Measurements from ENCODE around the gene AS3MT. TPM values are rescaled to one million over a fixed set of nuclear protein-coding genes. Genes with fewer than 3 reads are reported as not detected.

The AS3MT gene
- total and polyA plus RNA-seq, 9 donors = 1.5 to 32.8 (median 5.3) TPM

- H3K27me3 ChIP-seq = no peaks in the 10 kb centered on the region
- H3K27ac ChIP-seq = no peak overlapping the region
- no peaks in the 10 kb centered on the region for H3K36me3 ChIP-seq
- peaks cover 4% of the 10 kb centered on the region for H3K4me1 ChIP-seq (ENCODE audit: insufficient read depth)
- H3K9me3 ChIP-seq = no peaks in the 10 kb centered on the region
- no peak for TF ChIP-seq POLR2A (IDR thresholded peaks at IDR 0.05)
- TF ChIP-seq EP300 (IDR thresholded peaks at IDR 0.05) = no peak
- TF ChIP-seq CTCF (IDR thresholded peaks at IDR 0.05) = no peak
- WGBS, 3 donors = 81 to 93% (median 91%) methylated on average over 3 of the region's 3 CpGs
- H3K4me3 ChIP-seq = no peak overlapping the region
- intact Hi-C loops (cut with DNase I) = no loop called here
- no peak for DNase-seq
Measured at GRCh38 chr10:102856758-102857424, 12.4 kb upstream of the AS3MT start.

DNA sequence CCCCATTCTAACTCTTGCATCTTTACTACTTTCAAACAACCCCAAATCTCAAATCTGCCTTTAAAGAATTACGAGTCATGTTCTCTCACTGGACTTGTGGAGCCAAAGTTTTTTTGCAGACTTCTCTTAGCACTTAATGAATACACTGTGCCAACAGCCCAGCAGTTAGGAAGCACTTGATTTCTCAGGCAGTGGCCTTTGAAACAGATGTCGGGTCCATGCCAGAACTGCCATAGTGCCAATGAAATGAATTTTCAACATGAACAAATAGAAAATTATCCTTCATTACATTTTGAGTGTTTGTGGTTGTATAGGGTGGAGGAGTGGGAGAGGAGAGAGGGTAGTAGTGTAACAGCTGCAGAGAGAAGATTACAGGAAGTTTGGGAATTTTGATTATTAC lies 9.4 kb upstream of the AS3MT start:
- Histone ChIP-seq H3K9me3 (no peaks in the 10 kb centered on the region), H3K36me3 (no peaks in the 10 kb centered on the region), H3K4me1 (ENCODE audit: insufficient read depth) (peaks cover 2% of the 10 kb centered on the region), H3K4me3 (no peak overlapping the region), H3K27ac (no peak overlapping the region), H3K27me3 (no peaks in the 10 kb centered on the region)
- DNase-seq = no peak
- TF ChIP-seq CTCF (IDR thresholded peaks at IDR 0.05) = no peak
- TF ChIP-seq EP300 (IDR thresholded peaks at IDR 0.05) = no peak
- TF ChIP-seq POLR2A (IDR thresholded peaks at IDR 0.05) = no peak
- intact Hi-C loops (cut with DNase I) = no loop called here
- 27 to 55% (median 37%) methylated on average over 2 of the region's 2 CpGs for WGBS, 3 donors

- H3K4me1 ChIP-seq (ENCODE audit: insufficient read depth) = no peaks in the 10 kb centered on the region
- H3K9me3 ChIP-seq = no peaks in the 10 kb centered on the region
- TF ChIP-seq EP300 (IDR thresholded peaks at IDR 0.05) (no peak), POLR2A (IDR thresholded peaks at IDR 0.05) (no peak), CTCF (IDR thresholded peaks at IDR 0.05) (no peak)
- no peak overlapping the region for H3K4me3 ChIP-seq
- DNase-seq = no peak
- 4 to 13% (median 9%) methylated on average over 2 of the region's 2 CpGs for WGBS, 3 donors
- intact Hi-C loops (cut with DNase I) = no loop called here
- H3K36me3 ChIP-seq = no peaks in the 10 kb centered on the region
- no peaks in the 10 kb centered on the region for H3K27me3 ChIP-seq
- no peak overlapping the region for H3K27ac ChIP-seq
Measured at GRCh38 chr10:102863660-102864059, 5.6 kb upstream of the AS3MT start.

- no peak overlapping the region for H3K27ac ChIP-seq
- no peak overlapping the region for H3K4me3 ChIP-seq
- intact Hi-C loops (cut with DNase I) = no loop called here
- no peak for DNase-seq
- H3K4me1 ChIP-seq (ENCODE audit: insufficient read depth) = peaks cover 2% of the 10 kb centered on the region
- no peaks in the 10 kb centered on the region for H3K9me3 ChIP-seq
- no peaks in the 10 kb centered on the region for H3K36me3 ChIP-seq
- no peaks in the 10 kb centered on the region for H3K27me3 ChIP-seq
- 86 to 92% (median 89%) methylated on average over 3 of the region's 3 CpGs for WGBS, 3 donors
- no peak for TF ChIP-seq EP300 (IDR thresholded peaks at IDR 0.05)
- TF ChIP-seq CTCF (IDR thresholded peaks at IDR 0.05) = no peak
- TF ChIP-seq POLR2A (IDR thresholded peaks at IDR 0.05) = no peak
Measured at GRCh38 chr10:102865620-102866019, 3.6 kb upstream of the AS3MT start.

Data from ovary (tissue), 9 donors.